Measurements from ENCODE around the gene CPSF4L. TPM values are rescaled to one million over a fixed set of nuclear protein-coding genes. Genes with fewer than 3 reads are reported as not detected.

CPSF4L gene
- total and polyA plus RNA-seq, 2 of the 13 experiments (the other 11 are each of a cell fraction or from before 2014, with no cell fraction given), result 0.73 to 1.6 TPM

GRCh38 chr17:73261952-73262675, 434 bp upstream of the CPSF4L start (continued):
- TF ChIP-seq AHDC1 (CRISPR knock-in tag; IDR thresholded peaks at IDR 0.05; ENCODE audit: borderline replicate concordance), result no peak
- TF ChIP-seq IKZF5 (CRISPR knock-in tag; IDR thresholded peaks at IDR 0.05), result no peak; the same call in 1 of the 2 replicates
- no peak for TF ChIP-seq XBP1 (CRISPR knock-in tag; IDR thresholded peaks at IDR 0.05)
- TF ChIP-seq ZNF672 (CRISPR knock-in tag; IDR thresholded peaks at IDR 0.05), result no peak
- no peak for TF ChIP-seq MBNL3 (CRISPR knock-in tag; conservative IDR thresholded peaks at IDR 0.05)
- TF ChIP-seq DZIP1 (CRISPR knock-in tag; IDR thresholded peaks at IDR 0.05), result no peak
- 0 out of 2 replicates have a peak, but pooled peaks have one; percentile 68 for TF ChIP-seq E2F2 (CRISPR knock-in tag; IDR thresholded peaks at IDR 0.05; ENCODE audit: borderline replicate concordance)
- TF ChIP-seq TERF1 (CRISPR knock-in tag; IDR thresholded peaks at IDR 0.05), result no peak
- TF ChIP-seq HIC2 (CRISPR knock-in tag; IDR thresholded peaks at IDR 0.05; ENCODE audit: low read depth), result no peak; the same call in none of the 2 replicates
- TF ChIP-seq ZNF367 (CRISPR knock-in tag; IDR thresholded peaks at IDR 0.05; ENCODE audit: borderline replicate concordance), result no peak
- no peak for TF ChIP-seq HOXA9 (CRISPR knock-in tag; IDR thresholded peaks at IDR 0.05; ENCODE audit: borderline replicate concordance)

Measured in HepG2 (cell line).